OCI-LY3 (cell line): ENCODE results near the gene SPAG4.

Source experiments
- H2AFZ ChIP-seq: fragments of 200-600, 300-600 bp; shearing (Covaris generic); 2 replicates; pipeline ENCODE4 v1.6.0; 2014; ENCODE audit warnings: antibody characterized with exemption, low read depth, low read length
- H3K27ac ChIP-seq: fragments of 200-600, 300-600 bp; sonication (generic); 2 replicates; pipeline ENCODE4 v1.5.1; 2014; ENCODE audit warnings: mild to moderate bottlenecking, low read length, moderate library complexity, mixed read lengths
- H3K27me3 ChIP-seq: fragments of 200-600, 300-600 bp; sonication (generic); 2 replicates; pipeline ENCODE4 v1.6.1; 2014; ENCODE audit warnings: low read depth, low read length, mixed read lengths
- H3K36me3 ChIP-seq: fragments of 200-600, 300-600 bp; sonication (generic); replicated peaks from 2 replicates; pipeline ENCODE3; 2014; ENCODE audit warnings: low read depth, low read length, mixed read lengths
- H3K4me1 ChIP-seq: fragments of 300-600, 200-600 bp; sonication (generic); 2 replicates; pipeline ENCODE4 v1.6.1; 2014; ENCODE audit warnings: low read length, mixed read lengths
- H3K4me2 ChIP-seq: fragments of 200-600, 300-600 bp; sonication (generic); 2 replicates; pipeline ENCODE4 v1.6.1; 2014; ENCODE audit warnings: low read length, mixed read lengths
- H3K4me3 ChIP-seq: fragments of 300-600, 200-600 bp; sonication (generic); 2 replicates; pipeline ENCODE4 v1.5.1; 2014; ENCODE audit warnings: antibody characterized with exemption, mild to moderate bottlenecking, low read length, moderate library complexity
- H3K79me2 ChIP-seq: fragments of 300-600, 200-600 bp; shearing (Covaris generic); 2 replicates; pipeline ENCODE4 v1.6.1; 2014; ENCODE audit warnings: mild to moderate bottlenecking, low read length, mixed read lengths
- H3K9ac ChIP-seq: fragments of 300-600, 200-600 bp; shearing (Covaris generic); 2 replicates; pipeline ENCODE4 v1.6.0; 2014; ENCODE audit warnings: mild to moderate bottlenecking, low read length, moderate library complexity
- H3K9me3 ChIP-seq: fragments of 200-600, 300-600 bp; shearing (Covaris generic); 2 replicates; pipeline ENCODE4 v1.6.1; 2014; ENCODE audit warnings: low read length, mixed read lengths; ENCODE audit not compliant: insufficient read depth
- H4K20me1 ChIP-seq: fragments of 200-600, 300-600 bp; sonication (generic); 2 replicates; pipeline ENCODE4 v1.6.1; 2016; ENCODE audit warnings: low read length, mixed read lengths; ENCODE audit not compliant: insufficient read depth
- CTCF ChIP-seq: fragments of 200-600, 300-600 bp; sonication (generic); IDR thresholded peaks from 2 replicates; pipeline ENCODE4 v1.5.1; 2014; ENCODE audit warnings: antibody characterized with exemption, low read length, low read depth
- EZH2phosphoT487 ChIP-seq: fragments of 200-600 bp; shearing (Covaris generic); IDR thresholded peaks from 2 replicates; pipeline ENCODE4 v1.6.1; 2018; ENCODE audit warnings: antibody characterized with exemption, mixed run types, low read depth

SPAG4 gene

DNA sequence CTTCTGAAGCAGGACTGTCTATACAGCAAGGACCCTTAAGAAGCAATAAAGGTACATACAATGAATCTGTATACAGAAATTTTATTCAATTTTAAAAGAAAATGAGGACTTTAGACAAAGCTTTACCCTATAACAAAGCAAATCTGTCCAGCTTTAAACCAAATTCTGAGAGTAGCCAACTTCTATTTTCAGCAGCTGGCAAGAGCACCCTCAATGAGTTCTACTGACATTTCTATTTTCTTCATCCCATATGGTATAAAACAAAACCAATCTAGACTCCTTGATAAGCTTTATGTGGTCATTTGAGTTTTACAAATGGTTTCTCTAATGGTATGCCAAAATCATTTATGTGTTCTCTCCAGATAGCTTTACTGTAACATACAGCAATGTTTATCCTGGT is 36.3 kb downstream of the SPAG4 start:
- Histone ChIP-seq H3K27me3 (no peaks in the 10 kb centered on the region), H3K4me3 (no peak overlapping the region), H4K20me1 (peaks cover 84% of the 10 kb centered on the region), H3K79me2 (peaks cover 98% of the 10 kb centered on the region), H3K9me3 (no peaks in the 10 kb centered on the region), H3K27ac (no peak overlapping the region), H2AFZ (no peak overlapping the region), H3K4me2 (no peak overlapping the region), H3K36me3 (peaks cover 57% of the 10 kb centered on the region), H3K4me1 (no peaks in the 10 kb centered on the region), H3K9ac (no peak overlapping the region)
- TF ChIP-seq EZH2phosphoT487 (no peak), CTCF (no peak)

DNA sequence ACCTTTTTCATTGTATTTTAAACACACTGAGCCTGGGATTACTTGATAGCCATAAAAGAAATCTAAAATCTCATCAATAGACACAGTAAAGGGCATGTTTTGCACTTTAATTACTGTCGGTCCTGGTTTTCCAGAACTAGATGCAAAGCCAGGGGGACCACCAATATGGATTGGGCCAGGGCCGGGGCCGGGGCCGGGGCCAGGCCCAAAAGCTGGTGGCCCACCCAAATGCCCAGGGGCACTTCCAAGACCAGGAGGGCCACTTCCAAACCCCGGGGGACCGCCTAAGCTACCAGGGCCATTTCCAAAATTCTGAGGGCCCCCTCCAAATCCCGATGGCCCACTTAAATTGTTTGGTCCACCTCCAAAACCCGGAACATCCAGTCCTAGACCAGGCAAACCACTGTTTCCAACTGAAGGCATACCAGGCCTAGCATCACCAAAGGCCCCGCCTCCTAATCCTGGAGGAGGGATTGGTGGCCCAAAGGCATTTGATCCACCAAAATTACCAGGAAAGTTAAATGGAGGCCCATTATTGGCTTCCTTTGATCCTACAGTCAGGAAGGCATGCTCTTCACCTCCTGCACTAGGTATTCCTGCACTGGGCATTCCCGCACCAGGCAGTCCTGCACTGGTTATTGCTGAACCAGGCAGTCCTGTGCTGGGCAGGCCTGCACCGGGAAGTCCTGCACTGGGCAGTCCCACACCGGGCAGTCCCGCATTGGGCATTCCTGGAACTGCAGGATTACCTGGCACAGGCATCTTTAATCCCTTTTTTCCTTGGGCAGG is 37.2 kb downstream of the SPAG4 start:
- H3K4me2 ChIP-seq: no peak overlapping the region
- H3K4me3 ChIP-seq: no peak overlapping the region
- no peaks in the 10 kb centered on the region for H3K9me3 ChIP-seq
- TF ChIP-seq CTCF (no peak), EZH2phosphoT487 (no peak)
- H2AFZ ChIP-seq: no peak overlapping the region
- peaks cover 91% of the 10 kb centered on the region for H4K20me1 ChIP-seq
- H3K9ac ChIP-seq: no peak overlapping the region
- H3K27ac ChIP-seq: no peak overlapping the region
- H3K4me1 ChIP-seq: no peaks in the 10 kb centered on the region
- H3K79me2 ChIP-seq: peaks cover 100% of the 10 kb centered on the region
- no peaks in the 10 kb centered on the region for H3K27me3 ChIP-seq
- H3K36me3 ChIP-seq: peaks cover 62% of the 10 kb centered on the region

- H3K9me3 ChIP-seq: no peaks in the 10 kb centered on the region
- H3K4me2 ChIP-seq: no peak overlapping the region
- H3K27ac ChIP-seq: no peak overlapping the region
- TF ChIP-seq EZH2phosphoT487: no peak
- no peak for TF ChIP-seq CTCF
- no peak overlapping the region for H3K4me3 ChIP-seq
- peaks cover 100% of the 10 kb centered on the region for H3K79me2 ChIP-seq
- no peak overlapping the region for H3K9ac ChIP-seq
- H3K36me3 ChIP-seq: peaks cover 62% of the 10 kb centered on the region
- H2AFZ ChIP-seq: no peak overlapping the region
- no peaks in the 10 kb centered on the region for H3K4me1 ChIP-seq
- no peaks in the 10 kb centered on the region for H3K27me3 ChIP-seq
- peaks cover 91% of the 10 kb centered on the region for H4K20me1 ChIP-seq
These were observed 37.8 kb downstream of the SPAG4 start for GRCh38 chr20:35653430-35653734.

DNA sequence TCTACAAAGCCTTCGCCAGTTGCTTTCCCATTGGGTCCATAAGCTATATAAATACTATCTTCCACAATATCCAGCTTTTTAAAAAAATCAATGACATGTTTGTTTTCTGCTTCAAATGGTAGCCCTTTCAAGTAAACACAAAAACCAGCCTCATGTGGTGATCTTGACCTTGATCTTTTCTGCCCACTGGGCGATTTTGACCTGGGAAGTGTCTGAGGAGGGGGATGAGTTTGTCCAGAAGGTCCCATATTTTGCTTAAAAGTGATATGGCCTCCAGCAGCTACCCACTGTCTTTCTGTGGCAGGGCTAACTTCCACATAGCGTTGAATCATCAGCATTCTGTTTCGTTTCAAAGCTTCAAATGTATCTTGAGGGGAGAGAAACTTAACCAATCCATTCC is 38.3 kb downstream of the SPAG4 start:
- TF ChIP-seq CTCF: no peak
- H4K20me1 ChIP-seq: peaks cover 91% of the 10 kb centered on the region
- H3K36me3 ChIP-seq: peaks cover 58% of the 10 kb centered on the region

More for the DNA sequence above, 38.3 kb downstream of the SPAG4 start:
- H3K79me2 ChIP-seq: peaks cover 100% of the 10 kb centered on the region
- no peak overlapping the region for H3K27ac ChIP-seq
- H2AFZ ChIP-seq: no peak overlapping the region
- no peaks in the 10 kb centered on the region for H3K27me3 ChIP-seq
- no peak overlapping the region for H3K9ac ChIP-seq
- no peak overlapping the region for H3K4me3 ChIP-seq
- no peaks in the 10 kb centered on the region for H3K9me3 ChIP-seq
- H3K4me1 ChIP-seq: no peaks in the 10 kb centered on the region
- no peak overlapping the region for H3K4me2 ChIP-seq
